SKM-1 treated with dmso at 0.1 percent for 144 hours (cell line): Measurements from ENCODE around the gene WAPL.

Experiments
- DNase-seq: peaks from one replicate; lab custom pipeline; 2025; ENCODE audit not compliant: unreplicated experiment; lab: John Stamatoyannopoulos, UW

WAPL gene

GRCh38 chr10:86415116-86415515 lies 106.5 kb downstream of the WAPL start:
- DNase-seq: no peak

DNA sequence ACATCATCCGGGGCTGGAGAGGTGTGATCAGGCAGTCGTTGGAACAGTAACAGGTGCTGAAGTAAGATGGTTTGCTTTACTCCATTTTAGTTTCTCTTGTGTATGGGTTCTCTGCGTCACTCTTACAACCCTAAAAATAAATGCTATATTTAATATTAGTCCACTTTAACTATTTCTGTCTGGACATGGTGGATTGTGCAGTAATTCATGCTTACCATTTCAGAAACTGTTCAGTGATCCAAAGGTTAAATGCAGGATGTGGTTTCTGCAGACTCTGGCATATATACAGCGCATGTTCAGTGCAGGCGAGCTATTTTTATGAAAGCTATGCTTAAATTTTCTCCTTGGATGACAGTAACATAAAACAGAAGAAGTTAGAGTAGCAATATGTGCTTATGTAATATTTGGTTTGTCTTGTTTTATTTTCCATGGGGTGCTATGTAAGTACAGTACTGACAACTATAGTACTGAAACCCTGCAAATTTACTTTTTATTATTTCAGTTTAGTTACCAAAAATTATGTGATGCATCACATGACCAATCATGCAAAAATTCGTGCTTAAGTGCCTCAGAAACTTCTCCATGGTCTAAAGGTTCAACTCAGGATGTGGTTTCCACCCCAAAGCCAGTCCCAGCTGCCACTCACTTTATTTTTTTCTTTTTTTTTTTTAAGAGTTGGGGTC lies 108.4 kb downstream of the WAPL start:
- DNase-seq: no peak

DNA sequence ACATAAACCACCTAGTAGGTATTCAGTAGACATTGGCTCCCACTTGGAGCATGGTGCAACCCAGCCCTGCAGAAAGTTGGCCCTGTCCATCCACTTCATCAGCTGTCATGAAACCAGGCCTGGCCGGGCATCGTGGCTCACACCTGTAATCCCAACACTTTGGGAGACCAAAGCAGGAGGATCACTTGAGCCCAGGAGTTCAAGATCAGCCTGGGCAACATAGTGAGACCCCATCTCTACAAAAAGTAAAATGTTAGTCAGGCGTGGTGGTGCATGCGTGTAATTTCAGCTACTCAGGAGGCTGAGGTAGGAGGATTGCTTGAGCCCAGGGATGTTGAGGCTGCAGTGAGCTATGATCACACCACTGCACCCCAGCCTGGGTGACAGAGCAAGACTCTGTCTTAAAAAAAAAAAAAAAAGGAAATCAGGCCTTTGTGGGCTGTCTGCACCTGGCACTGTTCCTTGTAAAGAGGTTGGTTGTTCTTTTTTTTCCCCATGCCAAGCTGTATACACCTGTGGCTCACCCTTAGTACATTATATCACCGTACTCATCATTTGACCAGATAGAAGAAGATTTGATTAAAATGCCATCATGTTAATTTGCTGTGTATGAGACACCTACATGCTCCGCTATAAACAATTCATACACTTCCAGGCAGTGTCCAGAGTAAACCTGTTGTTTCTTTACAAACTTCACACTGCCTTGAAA lies 109.6 kb downstream of the WAPL start:
- no peak for DNase-seq

GRCh38 chr10:86411281-86411841 lies 110.2 kb downstream of the WAPL start:
- peak; percentile 20 for DNase-seq

- DNase-seq: no peak
These were observed 111.0 kb downstream of the WAPL start for GRCh38 chr10:86410542-86411124.

DNA sequence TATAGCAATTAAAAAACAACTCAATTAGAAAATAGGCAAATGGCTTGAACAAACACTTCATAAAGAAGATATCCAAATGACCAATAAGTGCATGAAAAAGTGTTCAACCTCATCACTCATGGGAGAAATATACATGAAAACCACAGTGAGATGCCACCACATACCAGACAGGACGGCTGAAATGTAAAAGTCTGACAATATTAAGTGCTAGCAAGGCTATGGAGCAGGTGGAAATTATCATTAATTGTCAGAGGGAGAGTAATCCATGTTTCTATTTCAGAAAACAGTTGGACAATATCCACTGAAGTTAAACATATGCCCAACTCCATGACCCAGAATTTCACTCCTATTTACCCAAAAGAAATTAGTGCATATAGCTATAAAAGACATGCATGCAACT lies 112.4 kb downstream of the WAPL start:
- no peak for DNase-seq

DNA sequence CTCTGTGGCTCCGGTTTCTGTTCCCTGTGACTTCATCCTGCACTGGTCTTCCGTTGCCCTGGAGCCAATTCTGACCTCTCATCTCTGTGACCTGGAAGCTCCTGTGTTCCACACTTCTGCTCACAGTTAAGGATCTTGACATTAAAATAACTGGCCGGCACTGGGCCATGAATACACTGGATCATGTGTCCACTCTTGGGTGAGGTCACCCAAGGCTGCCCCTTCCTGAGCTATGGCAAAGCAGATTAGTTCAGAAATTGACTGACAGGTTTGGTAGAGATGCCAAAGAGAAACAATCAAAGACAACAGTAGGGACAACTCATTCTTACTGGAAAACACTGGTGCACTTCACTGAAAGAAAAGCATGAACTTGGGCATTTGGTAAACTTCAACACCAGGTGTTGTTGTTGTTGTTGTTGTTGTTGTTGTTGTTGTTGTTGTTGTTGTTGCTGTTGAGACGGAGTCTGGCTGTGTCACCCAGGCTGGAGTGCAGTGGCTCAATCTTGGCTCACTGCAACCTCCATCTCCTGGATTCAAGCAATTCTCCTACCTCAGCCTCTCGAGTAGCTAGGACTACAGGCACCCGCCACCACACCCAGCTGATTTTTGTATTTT lies 118.3 kb downstream of the WAPL start:
- no peak for DNase-seq

DNA sequence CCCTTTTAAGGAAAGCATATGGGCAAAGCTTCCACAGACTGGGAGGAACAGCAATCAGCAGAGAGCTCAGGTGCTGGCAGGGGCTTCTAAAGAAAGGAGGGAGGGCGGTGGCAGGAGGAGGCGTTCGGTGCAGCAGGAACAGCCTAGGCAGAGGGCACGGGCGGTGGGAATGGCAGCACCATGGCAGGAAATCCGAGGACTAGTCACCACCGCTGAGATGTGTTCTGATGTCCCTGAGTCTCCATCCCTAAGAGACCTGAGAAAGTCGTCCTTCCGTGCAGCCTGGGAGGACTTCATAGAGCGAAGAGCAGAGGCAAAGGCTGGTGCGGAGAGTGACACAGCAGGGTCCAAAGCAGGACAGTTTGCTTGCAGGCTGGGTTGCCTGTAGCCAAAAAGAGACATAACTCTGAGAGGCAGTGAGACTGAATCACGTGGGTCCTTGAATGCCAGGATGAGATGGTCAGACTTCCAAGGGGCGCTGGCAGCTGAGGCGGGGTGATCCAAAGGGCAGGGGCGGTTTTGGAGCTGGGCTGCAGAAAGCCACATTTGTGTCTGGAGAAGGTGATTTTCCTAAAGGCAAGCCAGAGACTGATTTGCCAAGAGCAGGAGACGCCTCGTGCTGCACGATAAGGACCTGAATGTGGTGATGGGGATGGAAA lies 119.2 kb downstream of the WAPL start:
- DNase-seq: no peak

DNA sequence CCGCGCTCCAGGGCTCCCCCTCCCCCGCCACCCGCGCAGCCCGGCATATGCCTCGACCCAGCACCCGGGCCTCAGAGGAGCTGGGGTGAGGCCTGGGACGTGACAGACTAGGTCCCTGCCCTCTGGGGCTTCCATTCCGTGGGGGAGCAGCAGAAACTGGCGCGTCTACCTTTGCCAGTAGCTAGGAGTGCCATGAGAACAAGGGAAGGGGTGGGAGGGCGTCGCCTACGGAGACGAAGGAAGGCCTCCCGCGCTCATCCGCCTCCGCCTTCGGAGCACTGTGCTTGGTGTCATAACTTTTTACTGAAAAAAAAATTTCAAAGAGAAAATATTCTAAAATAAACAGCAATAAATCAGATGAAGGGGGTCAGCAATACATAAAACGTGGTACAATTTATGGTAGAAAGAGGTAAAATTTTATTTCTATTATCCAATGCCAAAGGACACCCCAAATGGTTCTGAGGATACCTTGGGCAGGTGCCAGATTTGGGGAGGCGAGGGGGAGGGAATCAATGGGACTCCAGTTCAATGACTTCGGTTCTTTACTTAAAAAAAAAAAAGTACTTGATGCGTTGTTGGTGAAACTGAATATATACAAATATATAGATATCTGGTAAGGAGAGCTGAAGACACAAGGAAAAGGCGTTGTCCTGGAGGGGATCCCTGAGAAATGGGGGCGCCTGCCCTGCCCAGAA lies 119.9 kb downstream of the WAPL start:
- no peak for DNase-seq

DNA sequence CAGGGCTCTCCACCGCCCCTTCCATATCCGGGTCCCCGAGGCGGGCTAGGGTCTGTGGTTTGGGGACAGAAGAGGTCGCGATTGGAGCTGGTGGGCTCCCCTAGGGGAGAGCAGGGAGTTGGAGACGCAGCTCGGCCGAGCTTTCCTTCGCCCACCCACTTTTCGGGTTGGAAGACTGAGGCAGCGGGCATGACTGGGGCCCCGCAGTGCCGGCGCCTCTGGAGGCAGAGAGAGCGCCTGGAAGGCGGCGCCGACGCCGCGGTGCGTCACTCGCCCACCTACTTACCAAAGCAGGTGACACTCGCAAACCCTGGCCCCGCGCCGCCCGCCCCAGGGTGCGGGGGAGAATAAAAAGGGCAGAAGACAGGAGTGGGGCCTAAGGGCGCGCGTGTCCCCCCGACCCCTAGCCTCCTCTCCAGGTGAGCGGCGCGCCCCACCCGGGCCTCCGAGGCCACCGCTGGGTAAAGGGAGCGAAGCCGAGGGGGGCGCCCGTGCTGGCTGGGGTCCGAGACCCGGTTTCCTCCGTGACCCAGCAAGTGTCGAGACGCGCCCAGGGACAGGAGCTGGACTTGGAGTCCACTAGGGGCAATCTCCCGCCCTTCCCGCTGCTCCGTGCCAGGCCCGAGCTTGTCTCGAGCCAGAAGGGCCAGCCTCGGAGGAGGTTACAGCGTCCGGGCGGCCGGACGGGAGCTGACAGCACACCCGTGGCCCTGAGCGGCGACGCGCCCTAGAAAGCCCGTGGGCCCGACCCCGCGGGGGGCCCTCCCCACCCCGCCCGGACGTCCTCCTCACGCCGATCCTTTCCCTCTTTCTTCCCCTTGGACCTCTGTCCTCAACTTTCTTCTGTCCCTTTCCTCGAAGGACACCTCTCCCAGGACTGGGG lies 120.6 kb downstream of the WAPL start:
- DNase-seq: no peak

- DNase-seq: peak; percentile 89
These were observed 121.5 kb downstream of the WAPL start for GRCh38 chr10:86399879-86400704.

DNA sequence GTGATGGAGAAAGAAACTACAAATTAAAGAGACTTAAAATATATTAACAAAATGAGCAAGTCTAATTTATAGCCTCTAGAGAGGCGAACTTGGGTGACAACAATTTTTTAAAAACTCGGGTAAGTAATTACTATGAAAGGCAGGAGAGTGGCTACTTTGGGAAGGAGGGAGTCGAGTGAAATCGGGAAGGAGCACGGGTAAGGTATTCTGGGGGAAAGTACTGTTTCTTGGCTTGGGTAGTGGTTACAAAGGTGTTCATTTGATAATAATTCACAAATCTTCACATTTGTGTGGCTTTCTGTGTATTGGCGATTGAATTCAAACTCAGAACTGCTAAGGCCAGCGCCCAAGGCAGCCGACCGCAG lies 122.1 kb downstream of the WAPL start:
- DNase-seq: no peak

GRCh38 chr10:86397120-86397519 lies 124.5 kb downstream of the WAPL start:
- DNase-seq: no peak

DNA sequence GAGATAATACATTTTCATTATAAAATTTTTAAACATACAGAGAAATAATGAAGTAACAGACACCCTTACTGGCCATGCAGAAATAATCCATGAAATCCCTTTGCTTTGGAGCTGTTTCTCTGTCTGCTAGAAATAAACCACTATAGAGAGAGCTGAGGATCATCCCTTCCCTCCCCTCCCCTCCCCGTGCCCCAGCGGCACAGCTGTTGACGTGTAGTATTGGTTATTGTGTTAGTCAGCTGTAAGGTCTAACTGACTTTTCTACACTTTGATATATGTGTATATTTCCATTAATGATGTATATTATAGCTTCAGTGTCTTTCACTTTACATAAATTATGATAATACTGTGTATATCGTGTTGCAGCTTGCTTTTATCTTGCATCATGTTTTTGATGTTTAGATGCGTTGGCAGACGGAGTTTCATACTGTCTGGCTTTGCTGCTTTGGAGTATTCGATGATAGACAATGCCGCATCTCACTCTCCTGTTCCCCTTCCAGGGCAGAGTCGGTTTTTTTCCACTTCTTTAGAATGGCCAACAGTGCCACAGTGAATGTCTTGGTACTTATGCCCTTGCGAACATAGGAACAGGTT lies 127.6 kb downstream of the WAPL start:
- no peak for DNase-seq

DNA sequence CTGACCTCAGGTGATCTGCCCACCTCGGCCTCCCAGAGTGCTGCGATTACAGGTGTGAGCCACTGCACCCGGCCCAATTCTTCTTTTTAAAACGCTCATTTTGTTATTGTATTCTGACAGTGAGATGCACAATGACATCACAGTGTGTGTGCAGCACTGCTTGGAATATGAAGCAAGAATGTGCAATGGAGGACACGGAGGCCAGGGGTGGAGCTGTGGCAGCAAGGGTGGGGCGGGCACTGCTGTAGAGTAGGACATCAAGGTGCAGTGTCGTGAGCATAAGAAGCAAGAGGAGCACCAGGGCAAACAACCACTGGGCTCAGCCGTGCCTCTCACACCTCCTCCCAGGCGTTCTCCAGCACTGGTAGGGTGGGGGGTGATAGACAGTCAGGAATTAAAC lies 128.2 kb downstream of the WAPL start:
- no peak for DNase-seq

DNA sequence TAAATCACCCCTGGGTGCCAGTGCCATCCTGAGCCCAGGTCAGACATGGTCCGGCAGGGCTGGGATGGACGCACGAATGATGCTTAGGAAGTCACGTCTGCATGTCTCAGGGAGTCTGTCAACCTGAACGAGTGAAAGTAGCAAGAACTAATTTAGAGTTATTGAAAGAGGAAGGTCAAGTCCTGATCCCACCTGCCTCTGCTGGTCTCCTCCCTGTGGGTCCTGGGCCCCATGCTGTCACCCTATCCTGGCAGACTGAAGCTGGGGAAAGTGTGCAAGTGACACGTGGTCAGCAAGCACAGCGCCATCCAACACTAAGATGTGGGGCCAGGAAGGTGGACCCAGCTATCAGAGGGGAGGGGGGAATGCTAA lies 128.9 kb downstream of the WAPL start:
- no peak for DNase-seq

DNA sequence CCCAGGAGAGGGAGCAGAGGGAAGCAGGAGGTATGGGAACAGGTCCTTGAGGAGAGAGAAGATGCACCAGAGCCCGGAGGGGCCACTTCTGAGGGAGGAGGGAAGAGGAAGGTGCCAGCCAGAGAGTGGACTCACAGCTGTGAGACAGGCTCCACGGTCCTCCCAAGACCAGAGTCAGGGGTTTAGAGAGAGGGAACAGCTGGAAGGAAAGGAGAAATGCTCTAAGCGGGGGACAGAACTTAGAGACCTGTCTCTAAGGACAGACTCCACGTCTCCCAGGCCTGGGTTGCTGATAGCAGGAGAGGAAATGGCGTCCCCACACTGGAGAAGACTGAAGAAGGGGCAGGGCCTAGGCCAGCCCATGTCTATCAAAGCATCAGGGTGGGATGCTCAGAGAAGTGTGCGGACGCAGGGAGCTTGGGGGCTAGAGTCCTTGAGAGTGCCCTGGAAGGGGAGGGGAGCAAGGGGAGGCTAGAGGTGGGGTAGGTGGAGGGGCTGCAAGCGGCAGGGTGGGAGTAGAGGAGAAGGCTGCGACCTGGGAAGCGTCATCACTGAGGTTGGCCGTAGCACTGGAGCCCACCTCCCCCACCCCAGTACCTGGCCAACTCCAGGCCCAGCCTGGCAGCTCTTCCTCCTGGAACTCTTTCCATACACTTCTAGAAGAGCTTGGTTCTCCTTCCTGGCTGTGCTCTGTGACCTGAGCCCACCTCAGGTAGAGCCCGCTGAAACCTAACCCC lies 129.4 kb downstream of the WAPL start:
- DNase-seq: no peak
